Right lobe of liver (tissue), 4 donors: ENCODE results near the gene HIP1.

ENCODE experiments used
- CTCF ChIP-seq, 4 donors: fragments of 200-600 bp in 3 of 4; fragments of 450-650 bp in 1 of 4; IDR thresholded peaks; one replicate each; pipeline versions ENCODE4 v1.5.1 to v1.8.0; 2016 to 2022; ENCODE audit warnings: antibody characterized with exemption in 4 of 4, mild to moderate bottlenecking in 2 of 4
- POLR2A ChIP-seq: fragments of 450-650 bp; IDR thresholded peaks from one replicate; pipeline ENCODE4 v1.6.1; 2017; ENCODE audit warnings: antibody characterized with exemption, mild to moderate bottlenecking
- donor health status: DM: no; HTN: no; CAD: no.
- donor health status: DM: no; HTN: no; CAD: no.
- donor health status: DM: no; HTN: yes; CAD: no.

GRCh38 chr7:75628055-75628454 lies 110.7 kb downstream of the HIP1 start:
- TF ChIP-seq POLR2A (no peak), CTCF (IDR thresholded peaks at IDR 0.05) (no peak)
